Naive thymus-derived CD4-positive, alpha-beta T cell (primary cell): ENCODE measurements around the gene DCTPP1. TPM values are rescaled to one million over a fixed set of nuclear protein-coding genes. Genes with fewer than 3 reads are reported as not detected.

Experiments
- ATAC-seq: fragments of 150-1000 bp; cut with Tn5 transposase; 2 replicates; pipeline ENCODE4 v1.10.0; 2021; ENCODE audit warnings: mild to moderate bottlenecking, moderate library complexity
- CTCF ChIA-PET: fragments of 350-600 bp; sonication (Branson Sonifier 250); formaldehyde crosslinking; loops from one replicate; lab custom pipeline; 2021; ENCODE audit warnings: antibody characterized with exemption; lab: Charles Lee
- POLR2A ChIA-PET: fragments of 350-600 bp; sonication (Branson Sonifier 250); formaldehyde crosslinking; loops from one replicate; lab custom pipeline; 2021; ENCODE audit warnings: antibody characterized with exemption, inconsistent platforms; lab: Charles Lee
- DNase-seq, 9 donors: peaks; one replicate each; pipeline versions ENCODE4 v3.0.0 to v3.0.0-alpha.2; 2020 to 2022; ENCODE audit warnings: mixed read lengths in 1 of 9
- H3K27ac ChIP-seq: one replicate; pipeline ENCODE4 v1.7.0; 2013; ENCODE audit warnings: mild to moderate bottlenecking, low read depth, low read length, moderate library complexity
- H3K27me3 ChIP-seq, 2 donors: one replicate each; pipeline ENCODE4 v1.7.0; 2013; ENCODE audit warnings: low read length in 2 of 2, mild to moderate bottlenecking in 2 of 2, moderate library complexity in 2 of 2; ENCODE audit not compliant: control insufficient read depth in 2 of 2, insufficient read depth in 2 of 2
- H3K36me3 ChIP-seq, 3 experiments: 1 replicate in 2 of 3; 2 replicates in 1 of 3; pipeline ENCODE4 v1.7.0; 2013; ENCODE audit warnings: low read length in 3 of 3, mild to moderate bottlenecking in 3 of 3, moderate library complexity in 1 of 3; ENCODE audit not compliant: insufficient read depth in 3 of 3, control insufficient read depth in 2 of 3
- H3K4me1 ChIP-seq, 2 donors: one replicate each; pipeline ENCODE4 v1.7.0; 2013; ENCODE audit warnings: low read length in 2 of 2, mild to moderate bottlenecking in 2 of 2, moderate library complexity in 1 of 2; ENCODE audit not compliant: control insufficient read depth in 2 of 2, insufficient read depth in 2 of 2
- H3K4me3 ChIP-seq: 2 replicates; pipeline ENCODE4 v1.7.0; 2013; ENCODE audit warnings: mild to moderate bottlenecking, low read length
- H3K9me3 ChIP-seq, 3 experiments: 1 replicate in 2 of 3; 2 replicates in 1 of 3; pipeline ENCODE4 v1.7.0; 2013; ENCODE audit warnings: low read length in 3 of 3; ENCODE audit not compliant: control insufficient read depth in 2 of 3
- H3K27ac Mint-ChIP-seq, 9 donors: one replicate each; pipeline ENCODE4 v1.8.0; 2020 to 2022; ENCODE audit warnings: mixed read lengths in 9 of 9, mild to moderate bottlenecking in 8 of 9, moderate library complexity in 5 of 9, inconsistent platforms in 2 of 9
- H3K27me3 Mint-ChIP-seq, 5 donors: one replicate each; pipeline ENCODE4 v1.8.0; 2021 to 2022; ENCODE audit warnings: mixed read lengths in 5 of 5, mild to moderate bottlenecking in 1 of 5
- H3K36me3 Mint-ChIP-seq, 5 donors: one replicate each; pipeline ENCODE4 v1.8.0; 2020 to 2022; ENCODE audit warnings: mixed read lengths in 5 of 5, mild to moderate bottlenecking in 3 of 5, inconsistent platforms in 1 of 5
- H3K4me1 Mint-ChIP-seq, 7 donors: one replicate each; pipeline ENCODE4 v1.8.0; 2020 to 2022; ENCODE audit warnings: mixed read lengths in 7 of 7, mild to moderate bottlenecking in 3 of 7, inconsistent platforms in 1 of 7
- H3K4me3 Mint-ChIP-seq, 10 donors: one replicate each; pipeline ENCODE4 v1.8.0; 2020 to 2022; ENCODE audit warnings: mild to moderate bottlenecking in 10 of 10, mixed read lengths in 10 of 10, moderate library complexity in 6 of 10, inconsistent platforms in 2 of 10
- H3K9me3 Mint-ChIP-seq, 11 donors: one replicate each; pipeline ENCODE4 v1.8.0; 2020 to 2022; ENCODE audit warnings: mixed read lengths in 11 of 11, mild to moderate bottlenecking in 4 of 11, inconsistent platforms in 1 of 11, moderate library complexity in 1 of 11
- intact Hi-C, 2 donors: fragments of 100-400 bp; cut with micrococcal nuclease; formaldehyde crosslinking; loops; one replicate each; pipeline ENCODE4 v1.15.1; 2023
- polyA plus RNA-seq, 2 donors: library from polyadenylated mRNA; unstranded; fragments of 300-500 nt; fragmentation: Illumina TruSeq; gene quantifications; one replicate each; pipeline ENCODE4 v1.2.3, GENCODE V29; 2021
- total RNA-seq, 6 experiments: library from RNA in 5 of 6; stranded (reverse) in 5 of 6; gene quantifications; 1 replicate in 5 of 6; 2 replicates in 1 of 6; pipeline ENCODE4 v1.2.3 and lab custom pipeline; 2021 to 2026

The DCTPP1 gene
- total and polyA plus RNA-seq, 7 experiments from 2014 or later = 11.6 to 81.1 (median 15.6) TPM

GRCh38 chr16:30394592-30395154 lies 35.2 kb downstream of the DCTPP1 start:
- CTCF ChIA-PET = interaction anchor here (0.8 to 1.3 kb wide), 3 partner anchors 12 to 15 kb away, joined by 3 to 5 read pairs (median 4); partner anchors contain the start of genes SEPTIN1 and ZNF771
- H3K4me1 ChIP-seq = peaks cover 10 to 22% of the 10 kb centered on the region in 2 donors
- peaks cover 20 to 34% (median 25%) of the 10 kb centered on the region in 7 donors for H3K4me1 Mint-ChIP-seq

GRCh38 chr16:30383521-30383920 lies 46.3 kb downstream of the DCTPP1 start:
- intact Hi-C loops = no loop called here
- H3K9me3 Mint-ChIP-seq = no peaks in the 10 kb centered on the region
- Histone ChIP-seq H3K4me1 (peaks cover 47 to 49% of the 10 kb centered on the region in 2 donors), H3K27me3 (no peaks in the 10 kb centered on the region), H3K4me3 (peak overlapping the region; percentile 89), H3K9me3 (no peaks in the 10 kb centered on the region), H3K36me3 (peaks cover 0 to 3% (median 1%) of the 10 kb centered on the region in 3 experiments), H3K27ac (peak overlapping the region; percentile 100)
- H3K36me3 Mint-ChIP-seq = peaks cover 4 to 28% (median 5%) of the 10 kb centered on the region in 5 donors
- DNase-seq (no peak), ATAC-seq (no peak)
- H3K27me3 Mint-ChIP-seq = no peaks in the 10 kb centered on the region
- POLR2A ChIA-PET = interaction anchor here (0.7 to 10.9 kb wide), 12 partner anchors 9 to 199 kb away, joined by 3 to 254 read pairs (median 10); partner anchors contain the start of genes CORO1A, DCTPP1, MYL11 and TBC1D10B
- peak overlapping the region; percentile 78 to 100 (median 96) for H3K4me3 Mint-ChIP-seq
- CTCF ChIA-PET = interaction anchor here (1.0 to 2.0 kb wide), 7 partner anchors 9 to 352 kb away, joined by 3 to 7 read pairs (median 5); partner anchors contain the start of genes TBC1D10B and ZNF48
- peak overlapping the region; percentile 90 to 100 (median 99) for H3K27ac Mint-ChIP-seq
- peaks cover 32 to 64% (median 40%) of the 10 kb centered on the region in 7 donors for H3K4me1 Mint-ChIP-seq

More at GRCh38 chr16:30394592-30395154, 35.2 kb downstream of the DCTPP1 start:
- DNase-seq = no peak
- Mint-ChIP-seq H3K27ac (peak overlapping the region; percentile 63 to 95 (median 83)), H3K4me3 (peak overlapping the region; percentile 51 to 92 (median 86)), H3K36me3 (peaks cover 0 to 7% (median 4%) of the 10 kb centered on the region in 5 donors), H3K27me3 (no peaks in the 10 kb centered on the region), H3K9me3 (no peaks in the 10 kb centered on the region)
- H3K27ac ChIP-seq = peak overlapping the region; percentile 71
- H3K27me3 ChIP-seq = no peaks in the 10 kb centered on the region
- POLR2A ChIA-PET = interaction anchor here (0.7 to 14.0 kb wide), 11 partner anchors 10 to 329 kb away, joined by 3 to 254 read pairs (median 4); partner anchors contain the start of genes ALDOA, SEPTIN1, TBC1D10B and ZNF747
- ATAC-seq = no peak
- no peaks in the 10 kb centered on the region for H3K9me3 ChIP-seq
- H3K4me3 ChIP-seq = peak overlapping the region; percentile 80
- peaks cover 0 to 18% (median 0%) of the 10 kb centered on the region in 3 experiments for H3K36me3 ChIP-seq
- intact Hi-C loops = loop anchor here (1.0 to 2.0 kb wide), 5 partner anchors 12 to 24 kb away; partner anchors contain the start of genes ZNF771 (in 2 of the 2), SEPTIN1 (in 1 of the 2) and TBC1D10B (in 1 of the 2)

- Mint-ChIP-seq H3K9me3 (no peaks in the 10 kb centered on the region), H3K4me3 (peak within 1 kb of the TSS; percentile 78 to 100 (median 96)), H3K36me3 (peaks cover 4 to 31% (median 5%) of the 10 kb centered on the region in 5 donors), H3K4me1 (peaks cover 33 to 67% (median 49%) of the 10 kb centered on the region in 7 donors), H3K27ac (peak within 1 kb of the TSS; percentile 90 to 100 (median 99)), H3K27me3 (no peaks in the 10 kb centered on the region)
- peak within 1 kb of the TSS; percentile 89 for H3K4me3 ChIP-seq
- peak within 1 kb of the TSS; percentile 100 for H3K27ac ChIP-seq
- no peaks in the 10 kb centered on the region for H3K9me3 ChIP-seq
- ATAC-seq = peak; percentile 27
- peaks cover 50 to 51% of the 10 kb centered on the region in 2 donors for H3K4me1 ChIP-seq
- peak; percentile 49 to 86 (median 81) for DNase-seq
- ChIA-PET POLR2A (interaction anchor here (0.6 to 10.9 kb wide), 23 partner anchors 14 to 318 kb away, joined by 3 to 254 read pairs (median 6); partner anchors contain the start of genes CD2BP2, CORO1A, DCTPP1 and FBRS), CTCF (interaction anchor here (0.8 to 2.0 kb wide), 8 partner anchors 10 to 153 kb away, joined by 3 to 7 read pairs (median 5); partner anchors contain the start of genes TBC1D10B, ZNF48 and ZNF771)
- intact Hi-C loops = loop anchor here (1.0 kb wide), 4 partner anchors 11 to 47 kb away; partner anchors contain the start of genes ZNF771 (in 2 of the 2) and ZNF48 (in 1 of the 2)
- H3K27me3 ChIP-seq = no peaks in the 10 kb centered on the region
- peaks cover 0 to 3% (median 3%) of the 10 kb centered on the region in 3 experiments for H3K36me3 ChIP-seq
Observed at GRCh38 chr16:30382111-30382881, 47.5 kb downstream of the DCTPP1 start, which contains the start of gene SEPTIN1. SEPTIN1 (minus strand) TSS chr16:30382561; CDS start chr16:30382542, 19 bp downstream.

- intact Hi-C loops = loop anchor here (1.0 kb wide), 4 partner anchors 10 to 46 kb away; partner anchors contain the start of genes ZNF771 (in 2 of the 2) and ZNF48 (in 1 of the 2)
- DNase-seq (peak in 1 of 9 donors; percentile 38), ATAC-seq (no peak)
- H3K36me3 ChIP-seq = peaks cover 0 to 3% (median 3%) of the 10 kb centered on the region in 3 experiments
- POLR2A ChIA-PET = interaction anchor here (1.1 to 10.9 kb wide), 12 partner anchors 13 to 290 kb away, joined by 3 to 254 read pairs (median 10); partner anchors contain the start of genes CORO1A, TBC1D10B, TBX6 and ZNF48
- CTCF ChIA-PET = interaction anchor here (0.6 to 1.7 kb wide), 3 partner anchors 14 to 730 kb away, joined by 3 to 5 read pairs (median 4); partner anchors contain the start of genes ZNF48 and ZNF771
- no peaks in the 10 kb centered on the region for H3K27me3 Mint-ChIP-seq
- no peaks in the 10 kb centered on the region for H3K9me3 Mint-ChIP-seq
- peak overlapping the region; percentile 89 for H3K4me3 ChIP-seq
- H3K36me3 Mint-ChIP-seq = peaks cover 4 to 31% (median 5%) of the 10 kb centered on the region in 5 donors
- H3K4me1 Mint-ChIP-seq = peaks cover 36 to 73% (median 52%) of the 10 kb centered on the region in 7 donors
- peak overlapping the region; percentile 100 for H3K27ac ChIP-seq
- peak overlapping the region; percentile 78 to 100 (median 96) for H3K4me3 Mint-ChIP-seq
- no peaks in the 10 kb centered on the region for H3K9me3 ChIP-seq
- H3K27me3 ChIP-seq = no peaks in the 10 kb centered on the region
- H3K4me1 ChIP-seq = peaks cover 58 to 59% of the 10 kb centered on the region in 2 donors
- H3K27ac Mint-ChIP-seq = peak overlapping the region; percentile 90 to 100 (median 99)
Observed at GRCh38 chr16:30381291-30382041, 48.4 kb downstream of the DCTPP1 start.

- H3K27me3 Mint-ChIP-seq = no peaks in the 10 kb centered on the region
- Histone ChIP-seq H3K9me3 (no peaks in the 10 kb centered on the region), H3K27me3 (no peaks in the 10 kb centered on the region), H3K27ac (peak overlapping the region; percentile 100), H3K4me1 (peaks cover 60 to 64% of the 10 kb centered on the region in 2 donors), H3K36me3 (peaks cover 0 to 9% (median 3%) of the 10 kb centered on the region in 3 experiments), H3K4me3 (peak overlapping the region; percentile 89)
- intact Hi-C loops = no loop called here
- peak overlapping the region; percentile 85 to 100 (median 99) for H3K27ac Mint-ChIP-seq
- peak overlapping the region; percentile 73 to 100 (median 96) for H3K4me3 Mint-ChIP-seq
- DNase-seq (no peak), ATAC-seq (no peak)
- ChIA-PET POLR2A (interaction anchor here (1.1 to 10.9 kb wide), 7 partner anchors 13 to 290 kb away, joined by 3 to 254 read pairs (median 31); partner anchors contain the start of genes DCTPP1, TBC1D10B, TBX6 and ZNF48), CTCF (interaction anchor here (0.6 kb wide), 1 partner anchor 730 kb away, joined by 3 read pairs; no protein-coding TSS in a partner anchor)
- peaks cover 36 to 76% (median 52%) of the 10 kb centered on the region in 7 donors for H3K4me1 Mint-ChIP-seq
- H3K9me3 Mint-ChIP-seq = no peaks in the 10 kb centered on the region
- H3K36me3 Mint-ChIP-seq = peaks cover 4 to 31% (median 5%) of the 10 kb centered on the region in 5 donors
Observed at GRCh38 chr16:30380803-30381208, 49.0 kb downstream of the DCTPP1 start.
